OCI-LY7 (cell line): ENCODE results near the gene LAMA4.

Experiments used
- CTCF ChIP-seq: fragments of 200-600 bp; sonication (generic); conservative IDR thresholded peaks from 2 replicates; pipeline ENCODE4 v1.5.1; 2014; ENCODE audit warnings: mild to moderate bottlenecking, antibody characterized with exemption, low read length, moderate library complexity, mixed read lengths
- EZH2phosphoT487 ChIP-seq: fragments of 200-600 bp; sonication (generic); IDR thresholded peaks from 2 replicates; pipeline ENCODE4 v1.6.1; 2018; ENCODE audit warnings: low read depth, borderline replicate concordance, mild to moderate bottlenecking, mixed run types, antibody characterized with exemption, low read length, moderate library complexity, mixed read lengths

- TF ChIP-seq CTCF = no peak
- TF ChIP-seq EZH2phosphoT487 = no peak
These were observed 64.9 kb downstream of the LAMA4 start for GRCh38 chr6:112189494-112189893.
